HAP-1 (cell line): ENCODE measurements around the gene ABHD15.

ENCODE experiments used
- DNase-seq, 2 experiments: peaks; one replicate each; pipeline ENCODE4 v3.0.0-alpha.2; 2016 to 2020; ENCODE audit warnings: low spot score in 2 of 2
- H3K27me3 ChIP-seq: fragments of 250-450 bp; sonication (Bioruptor Pico); 2 replicates; pipeline ENCODE4 v1.5.1; 2020; ENCODE audit warnings: low read depth, mild to moderate bottlenecking, moderate library complexity
- H3K36me3 ChIP-seq: fragments of 250-450 bp; sonication (Bioruptor Pico); replicated peaks from 2 replicates; pipeline ENCODE4 v1.5.1; 2020; ENCODE audit warnings: mild to moderate bottlenecking
- H3K4me1 ChIP-seq: fragments of 250-450 bp; sonication (Bioruptor Pico); 2 replicates; pipeline ENCODE4 v1.5.1; 2020; ENCODE audit warnings: mild to moderate bottlenecking
- H3K4me3 ChIP-seq: fragments of 250-450 bp; sonication (Bioruptor Pico); 2 replicates; pipeline ENCODE4 v1.5.1; 2020; ENCODE audit warnings: mild to moderate bottlenecking, moderate library complexity
- H3K9me3 ChIP-seq: fragments of 250-450 bp; sonication (Bioruptor Pico); 2 replicates; pipeline ENCODE4 v1.5.1; 2020; ENCODE audit warnings: mild to moderate bottlenecking, moderate library complexity
- in situ Hi-C: fragments of 300-500 bp; cut with MboI; formaldehyde crosslinking; loops from 3 replicates; pipeline ENCODE4 v1.14.3; 2020; ENCODE audit warnings: low sequenced_read_pairs, inconsistent platforms, mixed read lengths

ABHD15 gene

GRCh38 chr17:29572691-29573557, 6.1 kb upstream of the ABHD15 start:
- peak in 1 of 2 experiments; percentile 22 for DNase-seq
- Histone ChIP-seq H3K36me3 (peaks cover 52% of the 10 kb centered on the region), H3K4me1 (no peaks in the 10 kb centered on the region), H3K27me3 (no peaks in the 10 kb centered on the region), H3K4me3 (no peak overlapping the region), H3K9me3 (no peaks in the 10 kb centered on the region)
- in situ Hi-C loops, result no loop called here

- Histone ChIP-seq H3K4me3 (no peak overlapping the region), H3K27me3 (no peaks in the 10 kb centered on the region), H3K9me3 (no peaks in the 10 kb centered on the region), H3K4me1 (no peaks in the 10 kb centered on the region), H3K36me3 (peaks cover 43% of the 10 kb centered on the region)
- in situ Hi-C loops, result no loop called here
- DNase-seq, result peak in 1 of 2 experiments; percentile 9
These were observed 5.2 kb upstream of the ABHD15 start for GRCh38 chr17:29571883-29572681.

GRCh38 chr17:29571486-29571882, 4.6 kb upstream of the ABHD15 start:
- no peaks in the 10 kb centered on the region for H3K27me3 ChIP-seq
- peaks cover 37% of the 10 kb centered on the region for H3K36me3 ChIP-seq
- H3K4me3 ChIP-seq, result no peak overlapping the region
- no peaks in the 10 kb centered on the region for H3K9me3 ChIP-seq
- no peaks in the 10 kb centered on the region for H3K4me1 ChIP-seq
- in situ Hi-C loops, result no loop called here
- peak in 1 of 2 experiments; percentile 8 for DNase-seq

- in situ Hi-C loops, result no loop called here
- H3K36me3 ChIP-seq, result peaks cover 28% of the 10 kb centered on the region
- DNase-seq, result no peak
- H3K9me3 ChIP-seq, result no peaks in the 10 kb centered on the region
- H3K4me1 ChIP-seq, result peaks cover 1% of the 10 kb centered on the region
- H3K27me3 ChIP-seq, result no peaks in the 10 kb centered on the region
- H3K4me3 ChIP-seq, result no peak overlapping the region
These were observed 3.7 kb upstream of the ABHD15 start for GRCh38 chr17:29570521-29570920.

GRCh38 chr17:29569245-29569950, 2.6 kb upstream of the ABHD15 start:
- no peaks in the 10 kb centered on the region for H3K9me3 ChIP-seq
- no peaks in the 10 kb centered on the region for H3K27me3 ChIP-seq
- H3K4me3 ChIP-seq, result peak overlapping the region; percentile 56
- peaks cover 9% of the 10 kb centered on the region for H3K4me1 ChIP-seq
- in situ Hi-C loops, result loop anchor here (5.0 kb wide), 1 partner anchor 48 kb away; no protein-coding TSS in a partner anchor
- DNase-seq, result peak in 1 of 2 experiments; percentile 11
- peaks cover 20% of the 10 kb centered on the region for H3K36me3 ChIP-seq

GRCh38 chr17:29568331-29569244, 1.8 kb upstream of the ABHD15 start, which contains the start of gene TP53I13:
TSS of gene TP53I13 (plus strand) at chr17:29568701. CDS start at chr17:29568759, 58 bp downstream.
- H3K36me3 ChIP-seq, result peaks cover 19% of the 10 kb centered on the region
- H3K4me1 ChIP-seq, result peaks cover 12% of the 10 kb centered on the region
- peak; percentile 82 to 96 for DNase-seq
- no peaks in the 10 kb centered on the region for H3K9me3 ChIP-seq
- no peaks in the 10 kb centered on the region for H3K27me3 ChIP-seq
- H3K4me3 ChIP-seq, result peak within 1 kb of the TSS; percentile 56
- in situ Hi-C loops, result loop anchor here (5.0 kb wide), 1 partner anchor 49 kb away; no protein-coding TSS in a partner anchor

- DNase-seq, result peak; percentile 63 to 85
- in situ Hi-C loops, result loop anchor here (5.0 kb wide), 1 partner anchor 50 kb away; no protein-coding TSS in a partner anchor
- H3K36me3 ChIP-seq, result peaks cover 15% of the 10 kb centered on the region
- H3K9me3 ChIP-seq, result no peaks in the 10 kb centered on the region
- H3K27me3 ChIP-seq, result no peaks in the 10 kb centered on the region
- H3K4me3 ChIP-seq, result peak overlapping the region; percentile 56
- peaks cover 12% of the 10 kb centered on the region for H3K4me1 ChIP-seq
These were observed 905 bp upstream of the ABHD15 start for GRCh38 chr17:29567554-29568330.

- no peaks in the 10 kb centered on the region for H3K27me3 ChIP-seq
- H3K9me3 ChIP-seq, result no peaks in the 10 kb centered on the region
- H3K4me1 ChIP-seq, result peaks cover 12% of the 10 kb centered on the region
- in situ Hi-C loops, result loop anchor here (5.0 kb wide), 1 partner anchor 50 kb away; no protein-coding TSS in a partner anchor
- H3K36me3 ChIP-seq, result peaks cover 18% of the 10 kb centered on the region
- peak overlapping the region; percentile 56 for H3K4me3 ChIP-seq
- DNase-seq, result no peak
These were observed 392 bp upstream of the ABHD15 start for GRCh38 chr17:29567304-29567553.

- peak in 1 of 2 experiments; percentile 75 for DNase-seq
These were observed 979 bp downstream of the ABHD15 start for GRCh38 chr17:29565643-29566472.

GRCh38 chr17:29563816-29564215, 3.0 kb downstream of the ABHD15 start:
- peaks cover 22% of the 10 kb centered on the region for H3K36me3 ChIP-seq
- peaks cover 12% of the 10 kb centered on the region for H3K4me1 ChIP-seq
- H3K9me3 ChIP-seq, result no peaks in the 10 kb centered on the region
- H3K27me3 ChIP-seq, result no peaks in the 10 kb centered on the region
- no peak for DNase-seq
- in situ Hi-C loops, result no loop called here
- H3K4me3 ChIP-seq, result no peak overlapping the region

More at GRCh38 chr17:29565643-29566472, 979 bp downstream of the ABHD15 start:
- in situ Hi-C loops, result loop anchor here (5.0 kb wide), 1 partner anchor 51 kb away; no protein-coding TSS in a partner anchor
- no peaks in the 10 kb centered on the region for H3K9me3 ChIP-seq
- no peaks in the 10 kb centered on the region for H3K27me3 ChIP-seq
- peak overlapping the region; percentile 56 for H3K4me3 ChIP-seq
- peaks cover 12% of the 10 kb centered on the region for H3K4me1 ChIP-seq
- H3K36me3 ChIP-seq, result peaks cover 22% of the 10 kb centered on the region

GRCh38 chr17:29562615-29563014, 4.2 kb downstream of the ABHD15 start:
- DNase-seq, result no peak
- Histone ChIP-seq H3K4me3 (no peak overlapping the region), H3K4me1 (peaks cover 12% of the 10 kb centered on the region), H3K27me3 (no peaks in the 10 kb centered on the region), H3K9me3 (no peaks in the 10 kb centered on the region), H3K36me3 (peaks cover 22% of the 10 kb centered on the region)
- in situ Hi-C loops, result no loop called here
